HEK293 (cell line): ENCODE data around the gene MYMK.

Experiments used
- CTCF ChIA-PET: fragments of 350-600 bp; formaldehyde crosslinking; extraction: SDS; loops from one replicate; lab custom pipeline; 2021; ENCODE audit warnings: antibody characterized with exemption; lab: Yijun Ruan, JAX
- POLR2A ChIA-PET: fragments of 300-600 bp; formaldehyde crosslinking; extraction: SDS; loops from one replicate; lab custom pipeline; 2020; ENCODE audit warnings: antibody characterized with exemption, inconsistent platforms; lab: Yijun Ruan, JAX
- H3K27ac ChIP-seq: fragments of 200-500 bp; sonication (Bioruptor generic); 2 replicates; pipeline ENCODE4 v1.5.1; 2014; ENCODE audit warnings: low read depth, low read length, control low read depth, inconsistent platforms; ENCODE audit errors: extremely low read depth
- H3K36me3 ChIP-seq, 2 experiments: fragments of 200-500 bp in 1 of 2; sonication (Bioruptor generic) in 1 of 2; 1 replicate in 1 of 2; 2 replicates in 1 of 2; pipeline ENCODE4 v1.5.1; 2014 to 2017; ENCODE audit warnings: inconsistent platforms in 2 of 2, low read length in 2 of 2; ENCODE audit not compliant: control insufficient read depth in 2 of 2, insufficient read depth in 1 of 2
- H3K4me1 ChIP-seq: fragments of 200-500 bp; sonication (Bioruptor generic); 2 replicates; pipeline ENCODE4 v1.5.1; 2014; ENCODE audit warnings: mild to moderate bottlenecking, low read length, inconsistent platforms; ENCODE audit not compliant: control insufficient read depth, insufficient read depth
- H3K4me3 ChIP-seq: 2 replicates; pipeline ENCODE4 v1.5.1; 2011; ENCODE audit warnings: low read depth, mild to moderate bottlenecking, control low read depth, low read length, moderate library complexity
- H3K9me3 ChIP-seq: fragments of 200-500 bp; sonication (Bioruptor generic); 2 replicates; pipeline ENCODE4 v1.5.1; 2014; ENCODE audit warnings: low read depth, low read length, inconsistent platforms; ENCODE audit not compliant: control insufficient read depth, insufficient read depth
- GLIS1 ChIP-seq: fragments of 450-650 bp; formaldehyde crosslinking; IDR thresholded peaks from 2 replicates; pipeline ENCODE4 v1.5.1; 2016; ENCODE audit warnings: missing biosample characterization, missing genetic modification characterization
- GLIS2 ChIP-seq: fragments of 450-650 bp; formaldehyde crosslinking; IDR thresholded peaks from 2 replicates; pipeline ENCODE4 v1.5.1; 2016; ENCODE audit warnings: missing biosample characterization, missing genetic modification characterization
- HOXD13 ChIP-seq: sonication (generic); formaldehyde crosslinking; IDR thresholded peaks from 2 replicates; pipeline ENCODE4 v1.8.0; 2022; ENCODE audit warnings: missing genetic modification reagents, borderline replicate concordance
- KLF1 ChIP-seq: fragments of 450-650 bp; formaldehyde crosslinking; IDR thresholded peaks from 2 replicates; pipeline ENCODE4 v1.5.1; 2016; ENCODE audit warnings: missing biosample characterization, missing genetic modification characterization
- PRDM10 ChIP-seq: fragments of 450-650 bp; formaldehyde crosslinking; IDR thresholded peaks from 2 replicates; pipeline ENCODE4 v1.5.1; 2016; ENCODE audit warnings: missing biosample characterization, missing genetic modification characterization
- SP3 ChIP-seq: fragments of 450-650 bp; formaldehyde crosslinking; IDR thresholded peaks from 2 replicates; pipeline ENCODE4 v1.5.1; 2016; ENCODE audit warnings: missing biosample characterization, missing genetic modification characterization
- ZBTB17 ChIP-seq: fragments of 450-650 bp; formaldehyde crosslinking; IDR thresholded peaks from 2 replicates; pipeline ENCODE4 v1.5.1; 2016; ENCODE audit warnings: missing biosample characterization, missing genetic modification characterization
- ZIC2 ChIP-seq: fragments of 450-650 bp; formaldehyde crosslinking; IDR thresholded peaks from 2 replicates; pipeline ENCODE4 v1.5.1; 2016; ENCODE audit warnings: missing biosample characterization, missing genetic modification characterization
- ZNF157 ChIP-seq: fragments of 450-650 bp; formaldehyde crosslinking; IDR thresholded peaks from 2 replicates; pipeline ENCODE4 v1.5.1; 2016; ENCODE audit warnings: missing biosample characterization, missing genetic modification characterization
- ZNF174 ChIP-seq: fragments of 450-650 bp; formaldehyde crosslinking; IDR thresholded peaks from 2 replicates; pipeline ENCODE4 v1.5.0; 2017; ENCODE audit warnings: missing biosample characterization, mild to moderate bottlenecking, missing genetic modification characterization
- ZNF37A ChIP-seq: fragments of 450-650 bp; IDR thresholded peaks from 2 replicates; pipeline ENCODE4 v1.5.1; 2018; ENCODE audit warnings: missing biosample characterization, missing genetic modification characterization
- ZNF624 ChIP-seq: fragments of 450-650 bp; formaldehyde crosslinking; IDR thresholded peaks from 2 replicates; pipeline ENCODE4 v1.5.1; 2017; ENCODE audit warnings: missing biosample characterization, missing genetic modification characterization
- ZNF664 ChIP-seq: fragments of 450-650 bp; formaldehyde crosslinking; IDR thresholded peaks from 2 replicates; pipeline ENCODE4 v1.5.1; 2016; ENCODE audit warnings: missing biosample characterization, missing genetic modification characterization
- ZNF792 ChIP-seq: fragments of 450-650 bp; formaldehyde crosslinking; IDR thresholded peaks from 2 replicates; pipeline ENCODE4 v1.5.1; 2016; ENCODE audit warnings: missing biosample characterization, missing genetic modification characterization
- ZNF830 ChIP-seq: fragments of 450-650 bp; IDR thresholded peaks from 2 replicates; pipeline ENCODE4 v1.5.0; 2018; ENCODE audit warnings: missing biosample characterization, missing genetic modification characterization, low read depth, mild to moderate bottlenecking, moderate library complexity
- ZXDB ChIP-seq: fragments of 450-650 bp; formaldehyde crosslinking; IDR thresholded peaks from 2 replicates; pipeline ENCODE4 v1.5.1; 2016; ENCODE audit warnings: missing biosample characterization, missing genetic modification characterization
- TF ChIP-seq, protein P1 (sequence below): fragments of 450-650 bp; formaldehyde crosslinking; IDR thresholded peaks from 2 replicates; pipeline ENCODE4 v1.5.1; 2016; ENCODE audit warnings: missing biosample characterization, missing genetic modification characterization
- TF ChIP-seq, protein P2 (sequence below): fragments of 450-650 bp; formaldehyde crosslinking; conservative IDR thresholded peaks from 2 replicates; pipeline ENCODE4 v1.5.1; 2016; ENCODE audit warnings: low read depth, missing biosample characterization, missing genetic modification characterization

MYMK gene

GRCh38 chr9:133487331-133487725 is 37.4 kb downstream of the MYMK start (continued):
- TF ChIP-seq ZNF174, result no peak

GRCh38 chr9:133485531-133486260 is 39.1 kb downstream of the MYMK start:
- Histone ChIP-seq H3K27ac (no peak overlapping the region), H3K9me3 (no peaks in the 10 kb centered on the region), H3K4me1 (no peaks in the 10 kb centered on the region), H3K36me3 (no peaks in the 10 kb centered on the region), H3K4me3 (no peak overlapping the region)
- CTCF ChIA-PET, result interaction anchor here (0.7 to 4.5 kb wide), 35 partner anchors 9 to 510 kb away, joined by 3 to 69 read pairs (median 4); partner anchors contain the start of gene CACFD1
- POLR2A ChIA-PET, result interaction anchor here (1.4 kb wide), 2 partner anchors 110 to 126 kb away, joined by 3 read pairs; no protein-coding TSS in a partner anchor
- TF ChIP-seq, protein P1, sequence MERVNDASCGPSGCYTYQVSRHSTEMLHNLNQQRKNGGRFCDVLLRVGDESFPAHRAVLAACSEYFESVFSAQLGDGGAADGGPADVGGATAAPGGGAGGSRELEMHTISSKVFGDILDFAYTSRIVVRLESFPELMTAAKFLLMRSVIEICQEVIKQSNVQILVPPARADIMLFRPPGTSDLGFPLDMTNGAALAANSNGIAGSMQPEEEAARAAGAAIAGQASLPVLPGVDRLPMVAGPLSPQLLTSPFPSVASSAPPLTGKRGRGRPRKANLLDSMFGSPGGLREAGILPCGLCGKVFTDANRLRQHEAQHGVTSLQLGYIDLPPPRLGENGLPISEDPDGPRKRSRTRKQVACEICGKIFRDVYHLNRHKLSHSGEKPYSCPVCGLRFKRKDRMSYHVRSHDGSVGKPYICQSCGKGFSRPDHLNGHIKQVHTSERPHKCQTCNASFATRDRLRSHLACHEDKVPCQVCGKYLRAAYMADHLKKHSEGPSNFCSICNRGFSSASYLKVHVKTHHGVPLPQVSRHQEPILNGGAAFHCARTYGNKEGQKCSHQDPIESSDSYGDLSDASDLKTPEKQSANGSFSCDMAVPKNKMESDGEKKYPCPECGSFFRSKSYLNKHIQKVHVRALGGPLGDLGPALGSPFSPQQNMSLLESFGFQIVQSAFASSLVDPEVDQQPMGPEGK, result 0 out of 2 replicates have a peak, but pooled peaks have one; percentile 4
- no peak for TF ChIP-seq ZNF37A (tag by site-specific recombination)
- 0 out of 2 replicates have a peak, but pooled peaks have one; percentile 23 for TF ChIP-seq PRDM10 (tag by site-specific recombination)

DNA sequence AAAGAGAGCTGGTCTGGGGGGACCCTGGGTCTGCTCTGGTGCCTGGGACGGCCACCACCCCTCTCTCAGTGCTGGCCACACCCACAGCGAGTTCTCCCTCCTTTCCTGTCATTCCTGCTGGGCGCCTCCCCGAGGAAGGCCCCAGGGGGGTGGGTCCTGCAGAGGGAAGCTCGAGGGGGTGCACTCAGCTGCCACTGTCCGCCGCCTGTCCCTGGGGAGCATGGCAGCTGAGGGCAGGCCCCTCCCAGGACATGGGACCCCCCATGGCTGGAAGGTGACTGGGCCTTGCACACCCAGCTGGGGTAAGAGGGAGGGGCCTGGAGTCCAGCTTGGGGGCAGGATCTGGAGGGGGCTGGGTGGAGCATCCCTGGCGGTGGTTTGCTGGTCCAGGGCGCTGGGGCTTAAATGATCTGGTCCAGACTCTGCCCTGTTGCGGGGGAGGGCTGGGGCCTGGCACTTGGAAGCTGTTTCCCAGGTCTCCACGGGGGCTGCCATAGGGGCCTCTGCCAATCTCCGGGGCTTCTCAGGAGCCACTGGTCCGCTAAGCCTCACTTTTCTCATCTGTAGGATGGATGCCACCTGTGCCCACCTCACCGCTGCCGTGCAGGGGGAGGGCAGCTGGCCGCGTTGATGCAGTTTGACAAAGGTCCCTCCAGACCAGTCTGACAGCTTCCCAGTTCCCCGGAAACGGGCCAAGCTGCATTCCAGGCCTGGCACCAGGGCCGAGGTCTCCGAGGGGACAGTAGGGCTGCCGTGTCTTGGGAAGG is 39.9 kb downstream of the MYMK start:
- Histone ChIP-seq H3K27ac (no peak overlapping the region), H3K4me3 (no peak overlapping the region), H3K9me3 (no peaks in the 10 kb centered on the region), H3K36me3 (no peaks in the 10 kb centered on the region), H3K4me1 (no peaks in the 10 kb centered on the region)
- ChIA-PET CTCF (interaction anchor here (0.6 to 4.5 kb wide), 19 partner anchors 11 to 509 kb away, joined by 3 to 69 read pairs (median 3); partner anchors contain the start of gene CACFD1), POLR2A (interaction anchor here (0.6 to 1.4 kb wide), 3 partner anchors 110 to 369 kb away, joined by 3 read pairs; no protein-coding TSS in a partner anchor)
- no peak for TF ChIP-seq ZNF664 (tag by site-specific recombination)
- peak; percentile 79 for TF ChIP-seq GLIS2
- peak; percentile 87 for TF ChIP-seq KLF1 (tag by site-specific recombination)
- no peak for TF ChIP-seq ZNF792
- TF ChIP-seq ZXDB (tag by site-specific recombination), result no peak
- peak; percentile 67 for TF ChIP-seq SP3 (tag by site-specific recombination)
- no peak for TF ChIP-seq ZNF624
- TF ChIP-seq GLIS1 (tag by site-specific recombination), result peak; percentile 95
- no peak for TF ChIP-seq HOXD13 (CRISPR knock-in tag)
- TF ChIP-seq, protein P2, sequence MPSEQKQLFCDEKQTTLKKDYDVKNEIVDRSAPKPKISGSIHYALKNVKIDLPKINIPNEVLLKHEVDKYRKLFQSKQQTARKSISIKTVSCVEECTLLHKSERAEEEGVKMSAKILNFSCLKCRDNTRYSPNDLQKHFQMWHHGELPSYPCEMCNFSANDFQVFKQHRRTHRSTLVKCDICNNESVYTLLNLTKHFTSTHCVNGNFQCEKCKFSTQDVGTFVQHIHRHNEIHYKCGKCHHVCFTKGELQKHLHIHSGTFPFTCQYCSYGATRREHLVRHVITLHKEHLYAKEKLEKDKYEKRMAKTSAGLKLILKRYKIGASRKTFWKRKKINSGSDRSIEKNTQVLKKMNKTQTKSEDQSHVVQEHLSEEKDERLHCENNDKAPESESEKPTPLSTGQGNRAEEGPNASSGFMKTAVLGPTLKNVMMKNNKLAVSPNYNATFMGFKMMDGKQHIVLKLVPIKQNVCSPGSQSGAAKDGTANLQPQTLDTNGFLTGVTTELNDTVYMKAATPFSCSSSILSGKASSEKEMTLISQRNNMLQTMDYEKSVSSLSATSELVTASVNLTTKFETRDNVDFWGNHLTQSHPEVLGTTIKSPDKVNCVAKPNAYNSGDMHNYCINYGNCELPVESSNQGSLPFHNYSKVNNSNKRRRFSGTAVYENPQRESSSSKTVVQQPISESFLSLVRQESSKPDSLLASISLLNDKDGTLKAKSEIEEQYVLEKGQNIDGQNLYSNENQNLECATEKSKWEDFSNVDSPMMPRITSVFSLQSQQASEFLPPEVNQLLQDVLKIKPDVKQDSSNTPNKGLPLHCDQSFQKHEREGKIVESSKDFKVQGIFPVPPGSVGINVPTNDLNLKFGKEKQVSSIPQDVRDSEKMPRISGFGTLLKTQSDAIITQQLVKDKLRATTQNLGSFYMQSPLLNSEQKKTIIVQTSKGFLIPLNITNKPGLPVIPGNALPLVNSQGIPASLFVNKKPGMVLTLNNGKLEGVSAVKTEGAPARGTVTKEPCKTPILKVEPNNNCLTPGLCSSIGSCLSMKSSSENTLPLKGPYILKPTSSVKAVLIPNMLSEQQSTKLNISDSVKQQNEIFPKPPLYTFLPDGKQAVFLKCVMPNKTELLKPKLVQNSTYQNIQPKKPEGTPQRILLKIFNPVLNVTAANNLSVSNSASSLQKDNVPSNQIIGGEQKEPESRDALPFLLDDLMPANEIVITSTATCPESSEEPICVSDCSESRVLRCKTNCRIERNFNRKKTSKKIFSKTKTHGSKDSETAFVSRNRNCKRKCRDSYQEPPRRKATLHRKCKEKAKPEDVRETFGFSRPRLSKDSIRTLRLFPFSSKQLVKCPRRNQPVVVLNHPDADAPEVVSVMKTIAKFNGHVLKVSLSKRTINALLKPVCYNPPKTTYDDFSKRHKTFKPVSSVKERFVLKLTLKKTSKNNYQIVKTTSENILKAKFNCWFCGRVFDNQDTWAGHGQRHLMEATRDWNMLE (tag by site-specific recombination), result no peak
- TF ChIP-seq ZNF157 (tag by site-specific recombination), result no peak
- no peak for TF ChIP-seq ZNF830
- no peak for TF ChIP-seq ZBTB17 (tag by site-specific recombination)
- TF ChIP-seq ZIC2 (tag by site-specific recombination), result peak; percentile 98
